Caco-2 (cell line): ENCODE results near the gene DIO1. TPM values are rescaled to one million over a fixed set of nuclear protein-coding genes. Genes with fewer than 3 reads are reported as not detected.
A peak's percentile ranks its signal among the peaks of the same experiment; 100 is the strongest.

Source experiments
- BruUV-seq: library from RNA; stranded (reverse); fragments of 400-500 nt; replicated peaks from 2 replicates; lab custom pipeline; 2021; lab: Mats Ljungman, UMichigan
- CTCF ChIA-PET: fragments of 300-600 bp; sonication (Branson Sonifier 250); formaldehyde crosslinking; loops from one replicate; lab custom pipeline; 2022; ENCODE audit warnings: antibody characterized with exemption; lab: Charles Lee
- POLR2A ChIA-PET: fragments of 300-600 bp; sonication (Branson Sonifier 250); formaldehyde crosslinking; loops from one replicate; lab custom pipeline; 2022; ENCODE audit warnings: antibody characterized with exemption; lab: Charles Lee
- DNase-seq, 2 experiments: peaks; one replicate each; pipeline versions ENCODE4 v3.0.0 to v3.0.0-alpha.2; 2020 to 2022
- H3K27me3 ChIP-seq: replicated peaks from 2 replicates; pipeline ENCODE4 v1.6.0; 2011; ENCODE audit warnings: low read length; ENCODE audit not compliant: control insufficient read depth, insufficient read depth
- H3K36me3 ChIP-seq: 2 replicates; pipeline ENCODE4 v1.5.1; 2011; ENCODE audit warnings: low read length; ENCODE audit not compliant: control insufficient read depth, insufficient read depth
- H3K4me1 ChIP-seq: fragments of 250-450 bp; sonication (Bioruptor Pico); 2 replicates; pipeline ENCODE4 v1.5.1; 2020; ENCODE audit warnings: mild to moderate bottlenecking
- H3K4me3 ChIP-seq: 2 replicates; pipeline ENCODE4 v1.5.1; 2011; ENCODE audit warnings: low read depth, mild to moderate bottlenecking, control low read depth, low read length
- H3K9me3 ChIP-seq: fragments of 250-450 bp; sonication (Bioruptor Pico); 2 replicates; pipeline ENCODE4 v1.5.1; 2020; ENCODE audit warnings: mild to moderate bottlenecking, moderate library complexity
- H3K27ac Mint-ChIP-seq: one replicate; pipeline ENCODE4 v1.8.0; 2022; ENCODE audit warnings: mixed read lengths; ENCODE audit not compliant: unreplicated experiment
- H3K27me3 Mint-ChIP-seq: one replicate; pipeline ENCODE4 v1.8.0; 2022; ENCODE audit warnings: mixed read lengths; ENCODE audit not compliant: insufficient read depth, unreplicated experiment
- H3K36me3 Mint-ChIP-seq: one replicate; pipeline ENCODE4 v1.8.0; 2022; ENCODE audit warnings: mild to moderate bottlenecking, mixed read lengths; ENCODE audit not compliant: insufficient read depth, unreplicated experiment
- H3K4me1 Mint-ChIP-seq: one replicate; pipeline ENCODE4 v1.8.0; 2022; ENCODE audit warnings: low read depth, mixed read lengths; ENCODE audit not compliant: unreplicated experiment
- H3K4me3 Mint-ChIP-seq: one replicate; pipeline ENCODE4 v1.8.0; 2022; ENCODE audit warnings: mild to moderate bottlenecking, moderate library complexity, mixed read lengths; ENCODE audit not compliant: unreplicated experiment
- H3K9me3 Mint-ChIP-seq: one replicate; pipeline ENCODE4 v1.8.0; 2022; ENCODE audit warnings: mixed read lengths; ENCODE audit not compliant: unreplicated experiment
- CTCF ChIP-seq, 2 experiments: fragments of 200-600 bp in 1 of 2; IDR thresholded peaks; 1 replicate in 1 of 2; 2 replicates in 1 of 2; pipeline versions ENCODE4 v1.5.1 to v1.8.0; 2011 to 2022; ENCODE audit warnings: antibody characterized with exemption in 1 of 2, control low read depth in 1 of 2, inconsistent platforms in 1 of 2, low read depth in 1 of 2, low read length in 1 of 2, mild to moderate bottlenecking in 1 of 2, moderate library complexity in 1 of 2; ENCODE audit not compliant: insufficient read depth in 1 of 2, severe bottlenecking in 1 of 2, unreplicated experiment in 1 of 2
- intact Hi-C: fragments of 100-400 bp; cut with micrococcal nuclease; formaldehyde crosslinking; loops from one replicate; pipeline ENCODE4 v1.10.0; 2022; ENCODE audit not compliant: unreplicated experiment
- total RNA-seq: library from RNA; stranded (reverse); gene quantifications from 2 replicates; pipeline ENCODE4 v1.2.3, GENCODE V29; 2022

Gene DIO1
- total RNA-seq, 1 experiment from 2014 or later = 7.1 TPM

- no TSS peak for BruUV-seq
- TF ChIP-seq CTCF (IDR thresholded peaks at IDR 0.05; ENCODE audit: insufficient read depth in 1 of 2, low read depth in 1 of 2, low read length in 1 of 2, severe bottlenecking in 1 of 2, unreplicated experiment in 1 of 2) = no peak
These were observed 11.5 kb downstream of the DIO1 start for GRCh38 chr1:53905509-53905908.

GRCh38 chr1:53906121-53906520 is 12.1 kb downstream of the DIO1 start:
- H3K4me3 ChIP-seq = no peak overlapping the region
- H3K9me3 ChIP-seq = no peaks in the 10 kb centered on the region
- H3K27me3 Mint-ChIP-seq = no peaks in the 10 kb centered on the region
- peaks cover 9% of the 10 kb centered on the region for H3K36me3 Mint-ChIP-seq
- H3K4me1 Mint-ChIP-seq = peaks cover 38% of the 10 kb centered on the region
- no peak overlapping the region for H3K4me3 Mint-ChIP-seq
- H3K9me3 Mint-ChIP-seq = no peaks in the 10 kb centered on the region
- BruUV-seq = no TSS peak
- intact Hi-C loops = loop anchor here (2.0 kb wide), 1 partner anchor 13 kb away; no protein-coding TSS in a partner anchor
- H3K4me1 ChIP-seq = peaks cover 68% of the 10 kb centered on the region
- H3K27ac Mint-ChIP-seq = no peak overlapping the region
- H3K27me3 ChIP-seq = no peaks in the 10 kb centered on the region
- DNase-seq = no peak
- POLR2A ChIA-PET = no interaction called here
- CTCF ChIA-PET = no interaction called here
- H3K36me3 ChIP-seq = no peaks in the 10 kb centered on the region
- TF ChIP-seq CTCF (IDR thresholded peaks at IDR 0.05; ENCODE audit: insufficient read depth in 1 of 2, low read depth in 1 of 2, low read length in 1 of 2, severe bottlenecking in 1 of 2, unreplicated experiment in 1 of 2) = no peak

More at GRCh38 chr1:53905509-53905908, 11.5 kb downstream of the DIO1 start:
- Mint-ChIP-seq H3K9me3 (no peaks in the 10 kb centered on the region), H3K4me1 (peaks cover 38% of the 10 kb centered on the region), H3K4me3 (no peak overlapping the region), H3K36me3 (peaks cover 9% of the 10 kb centered on the region), H3K27ac (peak overlapping the region; percentile 61), H3K27me3 (no peaks in the 10 kb centered on the region)
- POLR2A ChIA-PET = no interaction called here
- intact Hi-C loops = no loop called here
- Histone ChIP-seq H3K4me1 (peaks cover 62% of the 10 kb centered on the region), H3K4me3 (no peak overlapping the region), H3K27me3 (no peaks in the 10 kb centered on the region), H3K9me3 (no peaks in the 10 kb centered on the region), H3K36me3 (no peaks in the 10 kb centered on the region)
- no peak for DNase-seq
- CTCF ChIA-PET = interaction anchor here (0.7 kb wide), 1 partner anchor 41 kb away, joined by 5 read pairs; no protein-coding TSS in a partner anchor

- peaks cover 70% of the 10 kb centered on the region for H3K4me1 ChIP-seq
- no peak for TF ChIP-seq CTCF (IDR thresholded peaks at IDR 0.05; ENCODE audit: insufficient read depth in 1 of 2, low read depth in 1 of 2, low read length in 1 of 2, severe bottlenecking in 1 of 2, unreplicated experiment in 1 of 2)
- no peaks in the 10 kb centered on the region for H3K36me3 ChIP-seq
- Mint-ChIP-seq H3K36me3 (peaks cover 9% of the 10 kb centered on the region), H3K9me3 (no peaks in the 10 kb centered on the region), H3K27me3 (no peaks in the 10 kb centered on the region), H3K4me1 (peaks cover 29% of the 10 kb centered on the region), H3K4me3 (peak overlapping the region; percentile 35), H3K27ac (peak overlapping the region; percentile 87)
- no TSS peak for BruUV-seq
- CTCF ChIA-PET = interaction anchor here (0.6 to 1.4 kb wide), 3 partner anchors 31 to 47 kb away, joined by 3 to 11 read pairs (median 4); partner anchors contain the start of genes IFT25 and LRRC42
- POLR2A ChIA-PET = interaction anchor here (2.2 kb wide), 1 partner anchor 36 kb away, joined by 9 read pairs; the partner anchor contains the start of gene IFT25
- no peak overlapping the region for H3K4me3 ChIP-seq
- no peaks in the 10 kb centered on the region for H3K27me3 ChIP-seq
- no peaks in the 10 kb centered on the region for H3K9me3 ChIP-seq
- DNase-seq = peak; percentile 60 to 69
- intact Hi-C loops = loop anchor here (1.0 kb wide), 1 partner anchor 21 kb away; the partner anchor contains the start of gene YIPF1
These were observed 16.0 kb downstream of the DIO1 start for GRCh38 chr1:53909946-53910345.
